Naive thymus-derived CD4-positive, alpha-beta T cell (primary cell): ENCODE measurements around the gene ITPR3. TPM values are rescaled to one million over a fixed set of nuclear protein-coding genes. Genes with fewer than 3 reads are reported as not detected.

ENCODE experiments used
- ATAC-seq: fragments of 150-1000 bp; cut with Tn5 transposase; 2 replicates; pipeline ENCODE4 v1.10.0; 2021; ENCODE audit warnings: mild to moderate bottlenecking, moderate library complexity
- CTCF ChIA-PET: fragments of 350-600 bp; sonication (Branson Sonifier 250); formaldehyde crosslinking; loops from one replicate; lab custom pipeline; 2021; ENCODE audit warnings: antibody characterized with exemption; lab: Charles Lee
- POLR2A ChIA-PET: fragments of 350-600 bp; sonication (Branson Sonifier 250); formaldehyde crosslinking; loops from one replicate; lab custom pipeline; 2021; ENCODE audit warnings: antibody characterized with exemption, inconsistent platforms; lab: Charles Lee
- DNase-seq, 9 donors: peaks; one replicate each; pipeline versions ENCODE4 v3.0.0 to v3.0.0-alpha.2; 2020 to 2022; ENCODE audit warnings: mixed read lengths in 1 of 9
- H3K27ac ChIP-seq: one replicate; pipeline ENCODE4 v1.7.0; 2013; ENCODE audit warnings: mild to moderate bottlenecking, low read depth, low read length, moderate library complexity
- H3K27me3 ChIP-seq, 2 donors: one replicate each; pipeline ENCODE4 v1.7.0; 2013; ENCODE audit warnings: low read length in 2 of 2, mild to moderate bottlenecking in 2 of 2, moderate library complexity in 2 of 2; ENCODE audit not compliant: control insufficient read depth in 2 of 2, insufficient read depth in 2 of 2
- H3K36me3 ChIP-seq, 3 experiments: 1 replicate in 2 of 3; 2 replicates in 1 of 3; pipeline ENCODE4 v1.7.0; 2013; ENCODE audit warnings: low read length in 3 of 3, mild to moderate bottlenecking in 3 of 3, moderate library complexity in 1 of 3; ENCODE audit not compliant: insufficient read depth in 3 of 3, control insufficient read depth in 2 of 3
- H3K4me1 ChIP-seq, 2 donors: one replicate each; pipeline ENCODE4 v1.7.0; 2013; ENCODE audit warnings: low read length in 2 of 2, mild to moderate bottlenecking in 2 of 2, moderate library complexity in 1 of 2; ENCODE audit not compliant: control insufficient read depth in 2 of 2, insufficient read depth in 2 of 2
- H3K4me3 ChIP-seq: 2 replicates; pipeline ENCODE4 v1.7.0; 2013; ENCODE audit warnings: mild to moderate bottlenecking, low read length
- H3K9me3 ChIP-seq, 3 experiments: 1 replicate in 2 of 3; 2 replicates in 1 of 3; pipeline ENCODE4 v1.7.0; 2013; ENCODE audit warnings: low read length in 3 of 3; ENCODE audit not compliant: control insufficient read depth in 2 of 3
- H3K27ac Mint-ChIP-seq, 9 donors: one replicate each; pipeline ENCODE4 v1.8.0; 2020 to 2022; ENCODE audit warnings: mixed read lengths in 9 of 9, mild to moderate bottlenecking in 8 of 9, moderate library complexity in 5 of 9, inconsistent platforms in 2 of 9
- H3K27me3 Mint-ChIP-seq, 5 donors: one replicate each; pipeline ENCODE4 v1.8.0; 2021 to 2022; ENCODE audit warnings: mixed read lengths in 5 of 5, mild to moderate bottlenecking in 1 of 5
- H3K36me3 Mint-ChIP-seq, 5 donors: one replicate each; pipeline ENCODE4 v1.8.0; 2020 to 2022; ENCODE audit warnings: mixed read lengths in 5 of 5, mild to moderate bottlenecking in 3 of 5, inconsistent platforms in 1 of 5
- H3K4me1 Mint-ChIP-seq, 7 donors: one replicate each; pipeline ENCODE4 v1.8.0; 2020 to 2022; ENCODE audit warnings: mixed read lengths in 7 of 7, mild to moderate bottlenecking in 3 of 7, inconsistent platforms in 1 of 7
- H3K4me3 Mint-ChIP-seq, 10 donors: one replicate each; pipeline ENCODE4 v1.8.0; 2020 to 2022; ENCODE audit warnings: mild to moderate bottlenecking in 10 of 10, mixed read lengths in 10 of 10, moderate library complexity in 6 of 10, inconsistent platforms in 2 of 10
- H3K9me3 Mint-ChIP-seq, 11 donors: one replicate each; pipeline ENCODE4 v1.8.0; 2020 to 2022; ENCODE audit warnings: mixed read lengths in 11 of 11, mild to moderate bottlenecking in 4 of 11, inconsistent platforms in 1 of 11, moderate library complexity in 1 of 11
- intact Hi-C, 2 donors: fragments of 100-400 bp; cut with micrococcal nuclease; formaldehyde crosslinking; loops; one replicate each; pipeline ENCODE4 v1.15.1; 2023
- polyA plus RNA-seq, 2 donors: library from polyadenylated mRNA; unstranded; fragments of 300-500 nt; fragmentation: Illumina TruSeq; gene quantifications; one replicate each; pipeline ENCODE4 v1.2.3, GENCODE V29; 2021
- total RNA-seq, 6 experiments: library from RNA in 5 of 6; stranded (reverse) in 5 of 6; gene quantifications; 1 replicate in 5 of 6; 2 replicates in 1 of 6; pipeline ENCODE4 v1.2.3 and lab custom pipeline; 2021 to 2026

Gene ITPR3
- total and polyA plus RNA-seq, 7 experiments from 2014 or later = 1.7 to 65.7 (median 41.4) TPM

GRCh38 chr6:33699739-33700138 is 78.6 kb downstream of the ITPR3 start:
- peak overlapping the region in 8 of 9 donors; percentile 70 to 100 (median 86) for H3K27ac Mint-ChIP-seq
- DNase-seq = no peak
- no peaks in the 10 kb centered on the region for H3K9me3 Mint-ChIP-seq
- no peaks in the 10 kb centered on the region for H3K27me3 Mint-ChIP-seq
- peak overlapping the region in 1 of 10 donors; percentile 40 for H3K4me3 Mint-ChIP-seq
- intact Hi-C loops = loop anchor here (1.0 to 10.0 kb wide), 4 partner anchors 32 to 275 kb away; partner anchors contain the start of gene SYNGAP1 (in 1 of the 2)
- Histone ChIP-seq H3K36me3 (peaks cover 0 to 23% (median 6%) of the 10 kb centered on the region in 3 experiments), H3K27ac (peak overlapping the region; percentile 34), H3K9me3 (no peaks in the 10 kb centered on the region), H3K4me1 (peaks cover 27 to 45% of the 10 kb centered on the region in 2 donors), H3K27me3 (no peaks in the 10 kb centered on the region), H3K4me3 (no peak overlapping the region)
- ChIA-PET CTCF (interaction anchor here (1.5 to 4.0 kb wide), 7 partner anchors 11 to 399 kb away, joined by 4 to 37 read pairs (median 9); partner anchors contain the start of gene UQCC2), POLR2A (interaction anchor here (0.7 to 1.8 kb wide), 3 partner anchors 11 to 114 kb away, joined by 3 to 9 read pairs (median 6); partner anchors contain the start of gene UQCC2)
- peaks cover 0 to 10% (median 7%) of the 10 kb centered on the region in 5 donors for H3K36me3 Mint-ChIP-seq
- ATAC-seq = no peak
- H3K4me1 Mint-ChIP-seq = peaks cover 24 to 66% (median 52%) of the 10 kb centered on the region in 7 donors

DNA sequence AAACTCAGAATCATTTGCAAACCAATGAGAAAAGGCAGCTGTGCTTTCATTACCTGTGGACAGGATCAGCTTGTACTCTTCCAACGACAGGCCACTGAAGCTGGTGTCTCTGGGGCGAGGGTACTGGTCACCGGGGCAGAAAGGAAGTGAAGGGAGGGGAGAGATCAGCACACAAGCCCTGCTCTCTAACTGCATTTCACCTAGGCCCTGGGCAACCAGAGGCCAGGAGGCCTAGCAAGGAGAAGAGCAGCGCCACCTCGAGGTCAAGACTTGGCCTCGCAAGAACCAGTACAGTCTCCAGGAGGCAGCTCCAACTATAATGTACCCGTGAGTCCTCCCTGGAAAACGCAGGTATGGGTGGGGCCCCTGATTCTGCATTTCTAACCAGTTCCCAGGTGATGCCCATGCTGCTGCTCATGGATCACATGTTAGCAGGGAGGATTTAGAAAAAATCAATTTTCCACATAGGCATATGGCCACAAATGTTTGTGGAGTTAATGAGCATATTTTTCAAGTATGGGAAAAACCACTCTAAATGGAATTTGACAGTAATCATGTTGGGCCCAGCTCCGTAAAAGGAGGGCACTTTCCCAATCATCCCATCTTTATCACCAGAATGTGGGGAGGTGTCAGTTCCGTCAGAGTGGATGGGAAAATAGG is 79.4 kb downstream of the ITPR3 start:
- peak overlapping the region; percentile 53 to 93 (median 84) for H3K27ac Mint-ChIP-seq
- H3K4me3 ChIP-seq = no peak overlapping the region
- peaks cover 21 to 59% (median 44%) of the 10 kb centered on the region in 7 donors for H3K4me1 Mint-ChIP-seq
- H3K27ac ChIP-seq = peak overlapping the region; percentile 38
- H3K27me3 ChIP-seq = no peaks in the 10 kb centered on the region
- H3K27me3 Mint-ChIP-seq = no peaks in the 10 kb centered on the region
- no peaks in the 10 kb centered on the region for H3K9me3 ChIP-seq
- ChIA-PET CTCF (interaction anchor here (0.8 to 4.0 kb wide), 16 partner anchors 10 to 400 kb away, joined by 3 to 37 read pairs (median 4); partner anchors contain the start of genes BAK1 and UQCC2), POLR2A (interaction anchor here (0.7 to 1.8 kb wide), 9 partner anchors 11 to 121 kb away, joined by 3 to 9 read pairs (median 3); partner anchors contain the start of genes BAK1, LEMD2 and UQCC2)
- peaks cover 19 to 37% of the 10 kb centered on the region in 2 donors for H3K4me1 ChIP-seq
- intact Hi-C loops = loop anchor here (1.0 to 5.0 kb wide), 3 partner anchors 33 to 115 kb away; no protein-coding TSS in a partner anchor
- H3K36me3 ChIP-seq = peaks cover 0 to 18% (median 6%) of the 10 kb centered on the region in 3 experiments
- H3K4me3 Mint-ChIP-seq = peak overlapping the region in 1 of 10 donors; percentile 32
- peak; percentile 51 to 76 (median 71) for DNase-seq
- H3K36me3 Mint-ChIP-seq = peaks cover 0 to 10% (median 6%) of the 10 kb centered on the region in 5 donors
- peak; percentile 78 for ATAC-seq
- H3K9me3 Mint-ChIP-seq = no peaks in the 10 kb centered on the region

DNA sequence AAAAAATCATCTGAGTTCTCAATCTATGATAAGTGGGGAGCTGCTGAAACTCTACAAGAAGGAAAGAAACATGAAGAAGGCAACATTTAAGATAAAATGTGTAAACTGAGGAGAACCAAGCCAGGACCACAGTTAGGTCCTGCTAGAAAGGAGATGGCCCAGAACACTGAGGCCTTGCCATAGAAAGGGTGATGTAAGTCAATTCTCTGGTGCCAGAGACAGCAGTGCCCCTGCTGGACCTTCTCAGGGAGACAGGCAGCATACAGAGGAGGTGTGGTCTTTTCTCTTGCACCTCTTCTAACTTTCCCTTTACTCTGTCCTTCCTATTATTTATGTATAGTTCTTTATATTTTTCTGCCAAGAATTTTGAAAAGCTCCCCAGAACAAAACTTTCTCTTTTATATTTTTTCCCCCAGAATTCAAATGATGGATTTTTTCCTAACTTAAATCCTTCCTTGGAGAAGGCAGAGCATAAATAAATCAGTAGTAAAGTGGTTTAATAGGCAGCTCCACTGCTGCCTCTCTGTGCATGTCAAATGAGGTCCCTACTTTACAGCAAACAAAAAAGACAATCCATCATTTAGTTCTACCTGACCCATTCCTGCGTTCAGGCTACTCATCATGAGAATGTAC is 81.3 kb downstream of the ITPR3 start:
- DNase-seq (peak in 1 of 9 donors; percentile 42), ATAC-seq (peak; percentile 71)
- intact Hi-C loops = loop anchor here in 1 of 2 donors (5.0 kb wide), 1 partner anchor 35 kb away; no protein-coding TSS in a partner anchor
- CTCF ChIA-PET = interaction anchor here (0.8 to 4.0 kb wide), 3 partner anchors 8 to 116 kb away, joined by 3 to 37 read pairs (median 16); partner anchors contain the start of gene UQCC2
- Histone ChIP-seq H3K27ac (no peak overlapping the region), H3K27me3 (no peaks in the 10 kb centered on the region), H3K36me3 (peaks cover 0 to 16% (median 6%) of the 10 kb centered on the region in 3 experiments), H3K4me1 (peaks cover under 1 to 17% of the 10 kb centered on the region in 2 donors), H3K4me3 (no peak overlapping the region), H3K9me3 (no peaks in the 10 kb centered on the region)
- Mint-ChIP-seq H3K27ac (no peak overlapping the region), H3K27me3 (no peaks in the 10 kb centered on the region), H3K4me3 (no peak overlapping the region), H3K36me3 (peaks cover 0 to 10% (median 4%) of the 10 kb centered on the region in 5 donors), H3K4me1 (peaks cover 12 to 50% (median 28%) of the 10 kb centered on the region in 7 donors), H3K9me3 (no peaks in the 10 kb centered on the region)
- POLR2A ChIA-PET = interaction anchor here (0.6 to 0.8 kb wide), 2 partner anchors 8 to 111 kb away, joined by 3 to 4 read pairs; no protein-coding TSS in a partner anchor

DNA sequence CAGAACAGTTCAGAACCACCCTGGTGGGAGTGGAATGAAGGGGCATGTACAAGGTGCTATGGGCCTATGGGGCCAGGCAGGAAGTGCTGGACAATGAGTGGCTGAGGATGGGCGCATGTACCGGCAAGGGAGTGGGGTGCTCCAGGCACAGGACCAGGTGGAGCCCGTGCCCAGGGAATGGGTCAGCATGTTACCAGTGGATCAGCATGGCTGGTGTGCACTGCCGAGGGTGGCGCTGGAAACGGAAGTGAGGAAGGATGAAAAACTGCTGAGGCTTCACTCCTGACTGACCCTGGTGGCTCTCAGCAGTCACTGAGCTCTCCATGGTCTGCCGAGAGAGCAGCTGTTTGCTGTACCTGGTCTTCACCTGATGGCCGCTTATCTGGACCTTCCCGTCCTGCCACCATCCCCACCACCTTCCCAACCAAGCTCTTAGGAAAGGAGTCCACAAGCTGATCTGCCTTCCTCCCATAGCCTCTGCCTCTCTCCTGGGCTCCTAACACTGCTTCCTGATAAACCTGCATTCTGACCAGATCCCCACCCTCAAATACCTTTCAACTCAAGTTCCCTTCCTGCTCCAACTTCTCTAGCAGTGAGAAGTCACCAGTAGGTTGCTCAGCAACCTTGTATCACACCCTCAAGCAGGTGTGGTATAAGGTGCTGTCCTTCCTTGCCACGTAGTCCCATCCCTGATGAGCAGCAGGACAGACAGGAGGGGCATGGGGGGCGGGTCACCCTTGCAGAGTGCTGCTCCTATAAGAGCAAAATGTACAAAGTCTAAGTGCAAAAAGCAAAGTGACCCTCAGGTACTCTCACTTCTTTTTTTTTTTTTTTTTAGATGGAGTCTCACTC is 83.3 kb downstream of the ITPR3 start:
- ATAC-seq (no peak), DNase-seq (no peak)
- peaks cover 0 to 29% (median 6%) of the 10 kb centered on the region in 3 experiments for H3K36me3 ChIP-seq
- H3K27me3 ChIP-seq = no peaks in the 10 kb centered on the region
- peak overlapping the region in 1 of 9 donors; percentile 72 for H3K27ac Mint-ChIP-seq
- H3K9me3 Mint-ChIP-seq = no peaks in the 10 kb centered on the region
- H3K27me3 Mint-ChIP-seq = no peaks in the 10 kb centered on the region
- H3K36me3 Mint-ChIP-seq = peaks cover 0 to 18% (median 14%) of the 10 kb centered on the region in 5 donors
- H3K4me3 ChIP-seq = no peak overlapping the region
- intact Hi-C loops = loop anchor here in 1 of 2 donors (5.0 kb wide), 1 partner anchor 37 kb away; no protein-coding TSS in a partner anchor
- no peak overlapping the region for H3K27ac ChIP-seq
- CTCF ChIA-PET = no interaction called here
- H3K9me3 ChIP-seq = no peaks in the 10 kb centered on the region
- no peak overlapping the region for H3K4me3 Mint-ChIP-seq
- POLR2A ChIA-PET = no interaction called here
- no peaks in the 10 kb centered on the region for H3K4me1 ChIP-seq
- H3K4me1 Mint-ChIP-seq = peaks cover 15 to 50% (median 30%) of the 10 kb centered on the region in 7 donors

- no peak for ATAC-seq
- Histone ChIP-seq H3K27me3 (no peaks in the 10 kb centered on the region), H3K4me1 (peaks cover 1 to 3% of the 10 kb centered on the region in 2 donors), H3K36me3 (peaks cover 0 to 29% (median 6%) of the 10 kb centered on the region in 3 experiments), H3K4me3 (no peak overlapping the region), H3K9me3 (no peaks in the 10 kb centered on the region), H3K27ac (no peak overlapping the region)
- peaks cover 0 to 20% (median 18%) of the 10 kb centered on the region in 5 donors for H3K36me3 Mint-ChIP-seq
- no peak for DNase-seq
- no peaks in the 10 kb centered on the region for H3K9me3 Mint-ChIP-seq
- intact Hi-C loops = no loop called here
- H3K4me3 Mint-ChIP-seq = no peak overlapping the region
- CTCF ChIA-PET = interaction anchor here (0.9 kb wide), 1 partner anchor 115 kb away, joined by 3 read pairs; no protein-coding TSS in a partner anchor
- H3K4me1 Mint-ChIP-seq = peaks cover 17 to 51% (median 32%) of the 10 kb centered on the region in 7 donors
- no peaks in the 10 kb centered on the region for H3K27me3 Mint-ChIP-seq
- H3K27ac Mint-ChIP-seq = peak overlapping the region in 1 of 9 donors; percentile 57
- POLR2A ChIA-PET = interaction anchor here (0.7 to 1.2 kb wide), 3 partner anchors 8 to 135 kb away, joined by 3 to 5 read pairs (median 5); no protein-coding TSS in a partner anchor
Measured at GRCh38 chr6:33705268-33705885, 84.3 kb downstream of the ITPR3 start.
